GM18951 (cell line): ENCODE measurements around the gene EXOC4.
"Not testable (repeated sequence)": the region's sequence is repeated elsewhere in the genome, so short reads cannot be mapped to it uniquely, and the experiment has no call there.

ENCODE experiments used
- POLR2A ChIP-seq: IDR thresholded peaks from 4 replicates; pipeline ENCODE4 v1.6.1; 2011; ENCODE audit warnings: mild to moderate bottlenecking; ENCODE audit not compliant: insufficient read length, insufficient read depth; ENCODE audit errors: extremely low read depth
- in situ Hi-C: fragments of 300-500 bp; cut with MboI; formaldehyde crosslinking; loops from one replicate; pipeline ENCODE4 v1.12.0; 2022; ENCODE audit warnings: low sequenced_read_pairs, mixed read lengths, inconsistent platforms; ENCODE audit not compliant: unreplicated experiment

EXOC4 gene

DNA sequence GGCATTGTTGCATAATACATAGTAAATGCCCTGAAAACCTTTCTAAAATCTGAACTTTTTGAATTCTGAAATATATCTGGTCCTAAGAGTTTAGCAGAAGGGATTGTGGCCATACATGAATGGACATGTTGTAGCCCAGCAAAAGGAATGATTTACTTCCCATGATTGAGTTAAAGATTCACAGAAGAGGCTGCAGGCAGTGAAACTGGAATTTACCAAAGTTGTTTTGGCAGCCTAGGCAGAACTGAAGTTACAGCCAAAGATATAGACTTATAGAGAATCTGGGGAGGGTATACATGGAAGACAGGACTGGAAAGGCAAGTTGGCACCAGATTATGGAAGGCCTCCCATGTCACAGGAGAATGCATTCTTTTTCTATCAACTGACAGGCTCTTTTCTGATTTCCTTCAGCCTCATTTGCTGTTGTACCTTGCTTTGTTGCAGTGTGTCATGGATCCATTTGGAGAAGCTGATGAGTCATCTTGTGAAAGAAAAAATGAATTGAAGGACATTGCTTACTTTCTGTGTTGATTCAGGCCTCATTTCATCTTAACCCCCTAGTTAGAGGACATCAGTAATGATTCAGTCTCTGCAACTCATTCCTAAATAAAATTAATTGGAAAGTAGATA, 518.1 kb downstream of the EXOC4 start:
- in situ Hi-C loops: no loop called here
- TF ChIP-seq POLR2A: no peak

DNA sequence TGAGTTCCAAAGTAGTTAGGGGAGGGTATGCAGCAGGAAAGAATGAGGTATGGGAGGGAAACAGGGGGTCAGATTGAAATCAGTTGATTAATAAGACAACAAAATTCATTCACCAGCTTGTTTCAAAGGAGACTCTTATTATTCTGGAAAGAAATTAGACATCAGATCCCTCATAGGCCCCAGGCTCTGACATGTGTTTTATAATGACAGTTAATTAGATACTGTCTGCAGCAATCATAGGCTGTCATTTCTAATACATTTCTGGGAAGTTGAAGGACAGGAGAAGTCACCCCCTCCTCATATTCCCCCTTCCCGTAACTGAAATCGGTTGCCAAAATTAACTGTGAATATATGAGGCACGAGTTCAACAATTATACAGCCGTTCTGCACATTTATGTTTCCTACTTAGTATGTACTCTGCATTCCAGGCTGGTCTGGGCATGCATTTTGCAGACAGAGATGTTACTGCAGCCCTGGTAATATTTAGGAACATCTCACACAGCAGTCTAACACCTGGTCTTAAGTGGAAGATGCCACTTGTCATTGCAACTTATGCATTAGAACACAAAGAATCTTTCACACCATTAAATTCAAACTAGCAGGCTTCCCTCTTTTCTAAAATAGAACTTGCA, 519.0 kb downstream of the EXOC4 start:
- no peak for TF ChIP-seq POLR2A
- in situ Hi-C loops: no loop called here

DNA sequence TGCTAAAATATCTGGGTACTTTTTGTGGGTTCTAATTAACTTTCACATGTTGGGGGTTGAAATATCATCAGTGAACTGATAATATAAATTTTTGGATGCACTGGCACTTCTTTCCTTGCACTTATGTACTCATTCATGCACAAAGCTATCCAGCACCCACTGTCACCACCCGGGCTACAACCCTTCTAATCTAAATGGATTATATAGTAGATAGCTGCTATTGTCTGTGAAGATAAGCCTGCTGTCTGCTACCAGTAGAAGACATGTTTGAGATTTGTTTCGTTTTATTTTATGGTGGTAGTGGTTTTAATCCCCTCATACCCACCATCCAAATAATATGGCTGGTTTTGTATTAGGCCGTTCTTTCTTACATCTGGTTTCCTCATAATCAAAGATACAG, 520.7 kb downstream of the EXOC4 start:
- in situ Hi-C loops: no loop called here
- TF ChIP-seq POLR2A: no peak

DNA sequence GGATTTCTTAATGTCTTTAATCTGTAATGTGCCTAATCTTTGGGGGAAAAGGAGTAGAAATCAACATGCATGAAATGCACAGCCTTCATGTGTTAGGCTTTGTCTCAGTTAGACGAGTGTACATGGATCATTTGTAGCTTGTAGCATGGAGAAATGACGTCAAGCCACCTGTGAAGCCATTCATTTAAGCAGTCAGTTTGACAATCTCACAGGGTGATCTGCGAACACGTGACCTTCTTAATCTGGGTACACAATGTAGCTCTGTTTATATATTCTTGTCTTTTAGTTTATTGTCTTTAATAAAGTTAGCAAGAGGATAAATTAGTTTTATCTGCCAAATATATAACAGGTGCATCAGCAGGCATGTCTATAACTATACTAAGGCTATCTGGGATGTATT, 522.3 kb downstream of the EXOC4 start:
- TF ChIP-seq POLR2A: no peak
- in situ Hi-C loops: no loop called here

DNA sequence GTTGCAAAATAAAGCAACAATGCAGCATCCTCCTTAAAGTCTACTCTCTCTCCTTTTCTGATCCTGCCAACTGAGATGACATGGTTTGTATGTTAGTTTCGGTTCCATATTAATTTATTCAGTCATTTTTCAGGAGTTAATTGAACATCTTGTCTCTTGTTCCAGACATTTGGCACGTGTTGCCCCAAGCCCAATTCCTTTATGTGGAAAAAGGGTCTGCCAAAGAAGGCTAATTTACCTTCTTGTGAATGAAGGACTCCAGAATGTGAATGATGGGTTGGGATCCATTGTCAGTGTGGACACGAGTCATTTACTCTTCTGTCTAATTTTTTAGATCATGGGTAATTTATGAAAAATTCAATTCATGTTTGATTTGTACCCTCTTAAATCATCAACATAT, 523.4 kb downstream of the EXOC4 start:
- in situ Hi-C loops: no loop called here
- TF ChIP-seq POLR2A: no peak

DNA sequence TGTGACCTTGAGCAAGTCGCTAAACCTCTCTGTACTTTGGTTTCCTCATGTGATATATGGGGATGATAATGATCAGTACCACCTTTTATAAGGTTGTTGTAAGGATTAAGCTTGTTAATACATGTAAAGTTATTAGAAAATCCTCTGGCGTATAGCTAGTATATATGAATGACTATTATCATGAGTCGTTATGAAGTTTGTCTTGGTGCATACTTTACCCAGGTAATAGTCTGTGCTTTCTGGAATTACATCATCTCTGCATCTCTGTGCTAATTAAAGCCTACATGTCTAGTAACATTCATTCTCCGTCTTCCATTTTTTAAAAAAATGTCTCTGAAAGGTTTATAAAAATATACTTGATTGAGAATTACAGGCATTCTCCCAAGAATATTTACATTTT, 524.8 kb downstream of the EXOC4 start:
- in situ Hi-C loops: no loop called here
- no peak for TF ChIP-seq POLR2A

DNA sequence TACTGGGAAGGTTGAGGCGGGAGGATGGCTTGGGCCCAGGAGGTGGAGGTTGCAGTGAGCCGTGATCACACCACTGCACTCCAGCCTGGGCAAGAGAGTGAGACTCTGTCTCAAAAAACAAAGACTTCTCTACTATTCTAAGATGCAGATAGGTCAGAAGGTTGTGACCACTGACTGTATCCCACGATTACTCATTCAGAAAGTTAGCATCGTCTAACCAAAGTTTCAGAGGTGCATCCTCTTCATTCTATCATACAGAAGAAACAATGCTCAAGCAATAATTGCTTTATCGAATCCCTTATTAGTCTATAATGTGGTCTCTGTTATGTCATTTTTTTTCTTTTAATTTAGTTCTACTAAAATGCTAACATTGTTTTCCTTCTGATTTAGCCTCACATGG, 525.6 kb downstream of the EXOC4 start:
- in situ Hi-C loops: no loop called here
- no peak for TF ChIP-seq POLR2A

DNA sequence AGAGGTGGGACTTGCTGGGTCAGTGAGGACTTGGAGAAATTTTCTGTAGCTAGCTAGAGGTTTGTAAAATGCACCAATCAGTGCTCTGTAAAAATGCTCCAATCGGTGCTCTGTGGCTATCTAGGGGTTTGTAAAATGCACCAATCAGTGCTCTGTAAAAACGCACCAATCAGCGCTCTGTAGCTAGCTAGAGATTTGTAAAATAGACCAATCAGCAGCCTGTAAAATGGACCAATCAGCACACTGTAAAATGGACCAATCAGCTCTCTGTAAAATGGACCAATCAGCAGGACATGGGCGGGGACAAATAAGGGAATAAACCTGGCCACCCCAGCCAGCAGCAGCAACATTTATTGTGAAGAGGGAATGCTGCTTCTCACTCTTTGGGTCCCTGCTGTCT, 526.7 kb downstream of the EXOC4 start:
- in situ Hi-C loops: not testable (repeated sequence)

DNA sequence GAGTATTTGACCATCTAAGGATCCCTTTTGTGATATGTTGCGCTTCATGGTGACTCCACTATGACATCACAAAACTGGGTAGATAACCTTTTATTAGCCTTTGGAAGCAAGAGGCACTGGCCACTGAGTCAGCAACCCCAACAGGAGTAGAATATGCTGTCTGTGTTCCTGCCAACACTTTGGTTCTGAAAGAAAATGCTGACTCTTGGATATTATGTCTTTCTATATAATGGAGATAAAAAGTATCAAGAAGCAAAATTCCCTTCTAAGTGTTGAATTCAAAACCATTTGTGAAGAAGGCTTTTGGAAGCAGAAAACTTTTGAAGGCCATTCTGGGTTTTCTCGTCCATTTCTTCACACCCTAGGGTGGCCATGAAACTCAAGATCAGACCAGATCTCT, 528.0 kb downstream of the EXOC4 start:
- in situ Hi-C loops: no loop called here
- no peak for TF ChIP-seq POLR2A

DNA sequence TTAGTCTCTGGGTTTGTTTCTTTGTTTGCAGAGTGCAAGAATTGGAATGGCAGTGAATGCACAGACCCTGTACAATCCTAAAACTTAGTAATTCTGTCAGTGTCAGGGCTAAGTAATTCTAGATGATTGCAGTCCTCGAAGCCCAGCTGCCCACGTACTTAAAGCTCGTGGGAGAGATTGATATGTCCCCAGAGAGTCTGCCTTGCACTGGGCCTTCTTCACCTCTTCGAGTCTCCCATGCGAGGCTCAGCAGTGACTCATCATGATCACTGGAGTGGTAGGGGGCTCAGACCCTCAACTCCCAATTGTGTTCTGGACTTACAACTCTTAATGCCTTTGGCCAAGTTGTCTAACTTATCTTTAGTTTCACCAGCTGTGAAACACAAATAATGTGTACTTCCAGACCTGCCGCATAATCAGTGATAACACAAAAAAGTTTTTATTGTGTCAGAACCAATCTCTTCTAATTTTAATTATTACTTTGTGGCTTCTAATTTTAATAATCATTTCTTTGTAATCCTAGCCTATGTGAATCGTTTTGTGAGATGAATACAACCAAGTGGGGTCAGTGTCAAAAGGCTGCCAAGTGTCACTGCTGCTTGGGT, 528.7 kb downstream of the EXOC4 start:
- in situ Hi-C loops: no loop called here
- TF ChIP-seq POLR2A: no peak

DNA sequence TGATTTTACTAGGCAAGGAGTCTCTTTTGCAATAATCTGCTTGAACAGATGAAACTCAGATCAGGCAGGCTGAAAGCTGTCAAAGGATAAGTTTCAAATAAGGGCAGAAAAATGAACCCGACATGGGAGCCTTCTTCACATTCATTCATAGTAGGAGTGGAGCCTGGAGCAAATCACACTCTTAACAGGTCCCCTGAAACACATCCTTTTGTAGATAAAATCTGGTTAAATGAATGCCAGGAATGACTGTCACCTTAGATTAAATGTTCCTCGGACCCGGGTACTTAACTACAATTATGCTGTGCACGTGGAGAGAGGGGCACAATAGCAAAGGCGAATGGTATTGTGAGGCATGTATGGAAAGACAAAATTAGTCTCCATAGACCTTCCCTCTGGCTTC, 529.6 kb downstream of the EXOC4 start:
- in situ Hi-C loops: no loop called here
- TF ChIP-seq POLR2A: no peak

DNA sequence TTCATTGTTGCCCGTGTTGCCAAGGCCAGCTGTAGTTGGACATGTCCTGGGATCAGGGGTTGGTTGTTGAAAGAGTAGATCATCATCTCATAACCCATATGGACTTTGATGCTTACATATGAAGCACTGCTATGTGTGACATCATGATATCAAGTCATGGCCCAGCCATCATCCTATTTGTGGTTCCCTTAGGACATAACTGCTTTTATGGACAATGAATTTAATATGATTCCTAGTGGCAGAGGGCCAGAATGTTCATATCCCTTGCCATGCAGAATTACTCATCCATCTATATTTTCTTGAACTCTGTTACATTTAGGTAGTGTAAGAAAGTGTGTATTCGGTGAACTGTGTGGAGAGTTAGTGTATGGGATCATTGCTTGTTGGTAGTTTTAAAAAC, 530.4 kb downstream of the EXOC4 start:
- no peak for TF ChIP-seq POLR2A
- in situ Hi-C loops: no loop called here

DNA sequence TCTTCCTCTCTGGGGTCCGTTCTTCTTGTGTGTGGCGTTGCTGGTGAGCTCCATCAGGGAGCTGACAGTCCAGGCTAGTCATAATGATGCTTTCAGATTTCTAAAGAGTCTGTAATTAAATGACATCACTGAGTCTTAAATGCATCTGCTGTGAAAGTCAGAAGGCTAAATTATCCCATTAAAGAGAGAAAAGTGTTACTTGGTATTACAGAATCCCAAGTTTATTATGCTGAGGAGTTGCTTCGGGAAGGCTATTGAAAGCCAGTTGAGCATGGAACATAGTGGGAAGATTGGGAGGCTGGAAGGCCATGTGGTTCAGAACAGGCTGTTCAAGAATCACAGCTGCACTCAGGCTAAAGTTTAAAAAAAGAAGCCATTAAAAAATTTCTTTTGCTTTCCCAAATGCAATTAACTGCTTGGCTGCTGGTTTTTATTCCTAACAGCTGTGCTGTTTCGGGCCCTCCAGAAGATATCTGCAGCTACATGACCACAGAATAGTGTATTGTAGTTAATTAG, 531.7 kb downstream of the EXOC4 start:
- in situ Hi-C loops: no loop called here
- TF ChIP-seq POLR2A: no peak

DNA sequence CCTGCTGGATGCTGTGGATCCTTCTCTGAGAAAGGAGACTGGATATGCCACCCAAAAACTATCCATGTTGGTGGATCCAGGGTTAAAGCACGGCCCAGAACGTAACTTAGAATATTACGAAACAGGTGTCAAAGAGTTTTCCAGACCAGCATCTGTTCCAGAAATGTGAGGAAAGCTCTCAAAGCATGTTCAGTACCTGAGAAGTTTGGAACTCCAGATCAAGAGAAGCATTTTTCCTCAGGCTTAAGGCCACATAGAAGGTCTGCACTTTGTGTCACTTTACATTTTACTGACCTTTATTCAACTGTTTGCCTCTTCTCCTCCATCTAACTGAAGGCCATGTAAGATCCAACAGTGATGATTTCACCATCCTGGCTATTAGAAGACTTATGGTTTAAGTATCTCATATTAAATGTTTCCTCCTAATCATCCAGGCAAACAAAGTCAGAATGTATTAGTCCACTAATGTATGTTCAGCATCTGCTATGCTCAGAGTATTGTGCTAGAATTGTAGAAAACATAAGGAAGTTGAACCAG, 533.6 kb downstream of the EXOC4 start:
- no peak for TF ChIP-seq POLR2A
- in situ Hi-C loops: no loop called here
